ENCODE results near the gene HKDC1.

Gene HKDC1

DNA sequence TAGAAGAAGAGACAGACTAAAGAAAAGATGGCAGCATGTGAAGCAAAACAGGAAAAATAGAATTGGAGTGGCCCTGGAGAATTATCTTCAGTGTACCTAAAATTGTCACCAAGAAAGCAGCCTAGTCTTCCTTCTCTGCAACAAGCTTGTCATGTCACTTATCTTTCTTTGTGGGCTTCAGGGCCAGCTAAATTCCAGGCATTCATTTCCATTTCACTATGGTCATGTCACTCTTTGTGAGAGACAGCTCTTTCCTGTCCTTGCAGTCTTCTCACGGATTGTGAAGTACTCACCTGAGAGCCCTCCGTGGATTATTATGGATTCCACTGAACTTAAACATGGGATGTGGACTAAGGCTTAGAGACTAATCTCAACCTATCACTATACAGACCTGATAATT lies 9.0 kb upstream of the HKDC1 start:
- no peak overlapping the region for H3K27ac ChIP-seq
- TF ChIP-seq, protein P1, sequence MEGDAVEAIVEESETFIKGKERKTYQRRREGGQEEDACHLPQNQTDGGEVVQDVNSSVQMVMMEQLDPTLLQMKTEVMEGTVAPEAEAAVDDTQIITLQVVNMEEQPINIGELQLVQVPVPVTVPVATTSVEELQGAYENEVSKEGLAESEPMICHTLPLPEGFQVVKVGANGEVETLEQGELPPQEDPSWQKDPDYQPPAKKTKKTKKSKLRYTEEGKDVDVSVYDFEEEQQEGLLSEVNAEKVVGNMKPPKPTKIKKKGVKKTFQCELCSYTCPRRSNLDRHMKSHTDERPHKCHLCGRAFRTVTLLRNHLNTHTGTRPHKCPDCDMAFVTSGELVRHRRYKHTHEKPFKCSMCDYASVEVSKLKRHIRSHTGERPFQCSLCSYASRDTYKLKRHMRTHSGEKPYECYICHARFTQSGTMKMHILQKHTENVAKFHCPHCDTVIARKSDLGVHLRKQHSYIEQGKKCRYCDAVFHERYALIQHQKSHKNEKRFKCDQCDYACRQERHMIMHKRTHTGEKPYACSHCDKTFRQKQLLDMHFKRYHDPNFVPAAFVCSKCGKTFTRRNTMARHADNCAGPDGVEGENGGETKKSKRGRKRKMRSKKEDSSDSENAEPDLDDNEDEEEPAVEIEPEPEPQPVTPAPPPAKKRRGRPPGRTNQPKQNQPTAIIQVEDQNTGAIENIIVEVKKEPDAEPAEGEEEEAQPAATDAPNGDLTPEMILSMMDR (IDR thresholded peaks at IDR 0.05) = no peak
- TF ChIP-seq ZFX (IDR thresholded peaks at IDR 0.05; ENCODE audit: borderline replicate concordance) = no peak

GRCh38 chr10:69211524-69211923 lies 8.6 kb upstream of the HKDC1 start:
- TF ChIP-seq ZFX (IDR thresholded peaks at IDR 0.05; ENCODE audit: borderline replicate concordance) = no peak
- TF ChIP-seq, protein P1 (IDR thresholded peaks at IDR 0.05) = no peak
- no peak overlapping the region for H3K27ac ChIP-seq

- TF ChIP-seq ZFX (IDR thresholded peaks at IDR 0.05; ENCODE audit: borderline replicate concordance) = no peak
- TF ChIP-seq, protein P1 (IDR thresholded peaks at IDR 0.05) = no peak
These were observed 6.4 kb upstream of the HKDC1 start for GRCh38 chr10:69213591-69214311.

GRCh38 chr10:69214666-69215131 lies 5.4 kb upstream of the HKDC1 start:
- no peak overlapping the region for H3K27ac ChIP-seq
- TF ChIP-seq ZFX (IDR thresholded peaks at IDR 0.05; ENCODE audit: borderline replicate concordance) = no peak
- TF ChIP-seq, protein P1 (IDR thresholded peaks at IDR 0.05) = no peak

More at GRCh38 chr10:69213591-69214311, 6.4 kb upstream of the HKDC1 start:
- peak overlapping the region; percentile 42 for H3K27ac ChIP-seq

DNA sequence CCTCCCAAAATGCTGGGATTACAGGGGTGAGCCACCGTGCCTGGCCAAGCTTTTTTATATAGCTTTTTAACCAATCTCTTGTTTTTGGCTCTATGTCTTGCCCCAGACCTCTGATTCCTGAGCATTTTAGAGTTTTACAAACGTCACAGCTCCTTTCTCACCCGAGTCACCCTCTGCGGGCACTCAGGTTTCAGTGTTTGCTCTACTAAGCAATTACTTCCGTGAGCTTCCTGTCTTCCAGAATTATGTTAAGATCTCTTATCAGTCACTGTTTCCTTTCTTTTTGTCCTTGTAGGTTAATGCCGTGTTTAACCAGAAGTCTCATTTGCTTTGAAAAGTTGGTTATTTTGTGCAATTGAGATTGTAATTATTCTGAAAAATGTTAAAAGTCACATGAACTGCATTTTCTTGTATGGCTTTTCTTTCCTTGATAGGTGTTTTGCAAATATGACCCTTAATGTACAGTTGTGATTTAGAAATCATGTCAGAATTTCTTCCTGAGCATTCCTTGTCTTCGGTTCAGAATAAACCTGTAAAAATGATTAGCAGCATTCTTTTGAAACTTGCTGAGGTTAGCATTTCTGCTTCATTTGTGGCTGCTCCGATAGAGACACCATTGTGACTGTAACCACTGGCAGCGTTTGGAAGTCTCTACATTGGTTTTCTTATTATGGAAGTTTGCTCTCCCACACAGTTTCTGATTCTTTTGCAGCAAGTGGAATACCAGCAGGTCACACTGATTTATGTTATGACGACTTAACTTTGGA lies 4.5 kb upstream of the HKDC1 start:
- TF ChIP-seq ZFX (IDR thresholded peaks at IDR 0.05; ENCODE audit: borderline replicate concordance) = no peak
- TF ChIP-seq, protein P1 (IDR thresholded peaks at IDR 0.05) = no peak
- H3K27ac ChIP-seq = no peak overlapping the region

DNA sequence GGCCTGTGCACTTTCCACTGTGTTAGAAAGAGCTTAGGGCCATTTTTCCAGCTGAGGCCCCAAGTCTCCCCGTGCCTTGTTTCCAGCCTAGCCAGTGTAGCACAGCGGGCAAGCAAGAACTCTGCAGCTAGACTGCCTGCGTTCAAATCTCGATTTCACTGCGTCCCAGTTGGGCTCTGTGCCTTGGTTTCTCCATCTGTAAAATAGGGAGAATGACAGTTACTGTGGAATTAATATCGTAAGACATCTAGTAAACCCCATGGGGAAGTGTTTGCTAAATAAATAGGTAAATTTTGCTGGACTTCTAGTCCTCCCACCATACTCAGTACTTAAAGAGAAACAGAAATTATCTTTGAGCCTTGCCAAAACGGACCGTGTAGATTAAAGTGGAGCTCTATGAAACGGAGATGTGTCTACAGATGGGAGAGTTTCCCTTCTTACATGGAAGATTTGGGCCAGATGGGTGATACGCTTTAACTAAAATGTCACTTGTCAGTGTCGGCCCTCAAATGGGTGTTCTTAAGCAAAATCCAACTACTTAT lies 3.5 kb upstream of the HKDC1 start:
- peak overlapping the region; percentile 12; the same call in 1 of the 2 replicates for H3K27ac ChIP-seq
- TF ChIP-seq ZFX (IDR thresholded peaks at IDR 0.05; ENCODE audit: borderline replicate concordance) = no peak
- TF ChIP-seq, protein P1 (IDR thresholded peaks at IDR 0.05) = no peak
